ENCODE data around the gene USP1.

Gene USP1, protein sequence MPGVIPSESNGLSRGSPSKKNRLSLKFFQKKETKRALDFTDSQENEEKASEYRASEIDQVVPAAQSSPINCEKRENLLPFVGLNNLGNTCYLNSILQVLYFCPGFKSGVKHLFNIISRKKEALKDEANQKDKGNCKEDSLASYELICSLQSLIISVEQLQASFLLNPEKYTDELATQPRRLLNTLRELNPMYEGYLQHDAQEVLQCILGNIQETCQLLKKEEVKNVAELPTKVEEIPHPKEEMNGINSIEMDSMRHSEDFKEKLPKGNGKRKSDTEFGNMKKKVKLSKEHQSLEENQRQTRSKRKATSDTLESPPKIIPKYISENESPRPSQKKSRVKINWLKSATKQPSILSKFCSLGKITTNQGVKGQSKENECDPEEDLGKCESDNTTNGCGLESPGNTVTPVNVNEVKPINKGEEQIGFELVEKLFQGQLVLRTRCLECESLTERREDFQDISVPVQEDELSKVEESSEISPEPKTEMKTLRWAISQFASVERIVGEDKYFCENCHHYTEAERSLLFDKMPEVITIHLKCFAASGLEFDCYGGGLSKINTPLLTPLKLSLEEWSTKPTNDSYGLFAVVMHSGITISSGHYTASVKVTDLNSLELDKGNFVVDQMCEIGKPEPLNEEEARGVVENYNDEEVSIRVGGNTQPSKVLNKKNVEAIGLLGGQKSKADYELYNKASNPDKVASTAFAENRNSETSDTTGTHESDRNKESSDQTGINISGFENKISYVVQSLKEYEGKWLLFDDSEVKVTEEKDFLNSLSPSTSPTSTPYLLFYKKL

DNA sequence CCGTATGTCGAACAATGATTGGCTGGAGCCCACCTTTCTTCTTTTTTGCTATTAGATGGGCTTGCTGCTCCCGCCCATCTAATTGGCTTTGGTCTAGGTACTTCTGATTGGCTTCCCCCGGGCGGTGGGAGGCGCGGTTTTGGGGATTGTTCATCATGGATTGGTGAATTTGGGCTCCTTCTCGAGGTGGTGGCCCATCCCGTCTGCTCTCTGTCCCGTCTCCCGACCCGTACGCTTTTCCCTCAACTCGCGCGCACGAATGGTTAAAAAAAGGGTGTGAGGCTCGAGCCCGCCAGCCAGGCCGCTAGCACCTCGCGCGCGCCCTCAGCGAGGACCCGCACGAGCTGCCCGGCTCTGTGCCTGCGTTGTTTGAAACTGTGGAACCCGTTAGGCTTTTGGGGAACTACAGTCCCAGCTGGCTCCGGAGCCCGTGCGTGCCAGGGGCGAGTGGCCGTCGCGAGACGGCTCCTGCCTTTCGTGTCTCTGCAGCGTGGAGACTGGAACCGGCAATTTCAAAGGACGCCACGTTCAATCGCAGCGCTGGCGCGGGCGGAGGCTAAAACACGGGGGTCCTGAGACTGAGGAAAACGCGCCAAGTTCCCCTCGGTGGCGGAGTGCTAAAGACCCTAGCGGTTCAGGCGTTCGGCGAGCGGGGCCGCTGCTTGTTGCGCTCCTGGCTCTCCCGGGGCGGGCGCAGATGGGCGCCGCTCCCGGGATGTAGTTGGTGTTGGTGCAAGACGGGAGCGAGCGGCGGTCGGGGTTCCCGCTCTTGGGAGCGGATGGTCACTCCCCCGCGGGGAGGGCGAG, at the start of gene USP1:
USP1 (plus strand) TSS at position 584 of the 807 bp plus-strand sequence. CDS start 2,819 bp downstream, outside the sequence.
- DNase-seq (ENCODE audit: low read depth) = peak; percentile 93

DNA sequence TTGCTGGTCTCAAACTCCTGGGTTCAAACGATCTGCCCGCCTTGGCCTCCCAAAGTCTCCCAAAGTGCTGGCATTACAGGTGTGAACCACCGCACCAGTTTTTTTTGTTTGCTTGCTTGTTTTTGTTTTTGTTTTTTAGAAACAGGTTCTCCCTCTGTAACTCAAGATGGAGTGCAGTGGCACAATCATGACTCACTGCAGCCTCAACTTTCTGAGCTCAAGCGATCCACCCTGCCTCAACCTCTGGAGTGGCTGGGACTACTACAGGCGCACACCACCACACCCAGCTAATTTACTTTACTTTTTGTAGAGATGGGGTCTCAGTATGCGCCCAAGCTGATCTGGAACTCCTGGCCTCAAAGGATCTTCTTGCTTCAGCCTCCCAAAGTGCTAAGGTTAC, 47.3 kb upstream of the USP1 start:
- DNase-seq (ENCODE audit: low read depth) = no peak

DNA sequence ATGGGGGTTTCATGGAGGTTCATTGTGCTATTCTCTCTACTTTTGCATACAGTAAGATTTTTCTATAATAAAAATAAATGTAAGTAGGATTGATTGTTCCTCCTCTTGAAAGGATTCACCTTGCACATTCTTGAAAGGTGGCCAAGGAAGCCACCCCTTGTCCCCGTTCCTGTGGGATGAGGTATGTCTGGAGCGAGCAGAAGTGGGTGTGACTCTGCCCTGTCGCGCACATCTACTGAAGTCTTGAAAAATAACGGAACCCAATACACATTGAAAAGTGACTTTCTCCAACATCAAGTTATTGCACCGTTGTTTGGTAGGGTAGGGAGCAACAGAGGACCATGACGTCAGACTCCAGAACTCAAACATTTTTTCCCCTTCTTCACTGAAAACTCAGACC, 46.8 kb upstream of the USP1 start:
- DNase-seq (ENCODE audit: low read depth) = no peak

DNA sequence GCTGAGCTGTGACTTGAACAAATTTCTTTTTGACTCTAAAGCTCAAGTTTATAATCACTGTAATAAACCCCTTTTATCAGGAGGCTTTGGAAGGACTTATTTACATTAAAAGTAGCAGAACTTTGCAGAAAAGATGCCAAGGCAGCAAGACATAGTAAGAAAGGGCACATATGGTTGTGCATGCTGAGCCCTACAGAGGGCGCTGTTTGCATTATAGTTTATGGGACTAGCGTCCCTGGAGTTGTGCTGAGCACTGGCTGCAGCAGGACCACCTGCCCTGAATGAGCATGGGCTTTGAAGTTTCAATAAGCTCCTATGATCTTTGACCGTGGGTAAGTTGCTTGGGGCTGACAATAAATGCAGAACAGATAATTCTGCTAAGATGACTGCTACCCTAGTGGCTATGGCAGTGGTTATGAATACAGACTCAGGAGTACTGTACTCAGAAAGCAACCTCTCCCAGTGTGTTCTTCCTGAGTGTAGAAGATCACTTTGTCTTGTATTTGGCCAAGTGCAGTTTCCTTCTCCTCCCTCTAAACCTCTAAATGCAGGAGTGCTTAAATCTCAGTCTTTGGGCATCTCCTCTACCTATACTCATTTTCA, 45.4 kb upstream of the USP1 start:
- no peak for DNase-seq (ENCODE audit: low read depth)

DNA sequence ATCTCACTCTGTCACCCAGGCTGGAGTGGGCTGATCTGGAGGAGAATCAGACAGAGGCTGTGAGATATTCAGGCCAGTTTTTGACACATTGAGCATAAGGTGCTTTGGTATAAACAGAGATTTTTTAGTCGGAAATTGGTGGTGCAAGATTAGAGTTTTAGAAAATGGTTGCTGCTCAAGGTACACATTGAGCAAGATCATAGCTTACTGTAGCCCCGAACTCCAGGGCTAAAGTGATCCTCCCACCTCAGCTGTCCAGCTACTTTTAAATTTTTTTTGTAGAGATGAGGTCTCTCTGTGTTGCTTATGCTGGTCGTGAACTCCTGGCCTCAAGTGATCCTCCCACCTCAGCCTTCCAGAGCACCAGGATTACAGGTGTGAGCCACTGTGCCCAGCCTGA, 43.9 kb upstream of the USP1 start:
- no peak for DNase-seq (ENCODE audit: low read depth)

DNA sequence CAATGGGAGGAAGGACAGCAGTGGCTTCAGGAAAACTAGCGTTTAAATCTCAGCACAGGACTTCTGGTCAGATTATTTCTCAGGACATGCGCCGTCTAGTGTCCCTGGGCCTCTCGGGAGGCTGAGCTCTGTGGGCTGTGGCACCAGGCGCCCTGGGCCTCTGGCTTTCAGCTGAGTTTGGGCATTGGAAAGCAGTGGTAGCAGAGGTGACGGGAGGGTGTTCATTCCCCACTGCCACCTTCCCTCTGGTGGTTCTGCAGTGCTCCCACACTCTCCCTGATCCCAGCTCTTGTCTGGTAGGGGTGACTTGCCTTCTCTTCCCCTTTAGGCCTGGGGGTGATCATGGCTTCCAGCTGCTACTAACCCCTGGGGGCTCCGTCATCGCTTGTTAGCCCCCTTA, 42.2 kb upstream of the USP1 start:
- DNase-seq (ENCODE audit: low read depth) = no peak

DNA sequence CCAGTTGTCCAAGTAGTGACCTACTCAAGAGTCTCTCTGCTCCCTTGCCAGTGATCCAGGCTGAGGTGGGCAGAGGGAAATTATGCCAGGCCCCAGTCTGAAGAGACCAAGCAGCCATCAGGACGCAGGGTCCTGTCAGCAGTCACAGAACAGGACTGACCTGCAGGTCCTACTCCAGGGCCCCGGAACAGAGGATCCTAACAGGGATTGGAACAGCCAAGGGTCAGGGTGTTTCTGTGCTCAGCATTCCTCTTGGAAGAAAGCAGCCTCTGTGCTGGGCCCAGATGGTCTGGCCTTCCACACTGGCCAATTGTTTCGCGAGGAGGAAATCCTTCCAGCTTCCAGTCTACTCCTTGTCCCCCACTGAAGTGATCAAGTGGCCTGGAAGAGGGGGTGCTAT, 41.6 kb upstream of the USP1 start:
- DNase-seq (ENCODE audit: low read depth) = no peak

DNA sequence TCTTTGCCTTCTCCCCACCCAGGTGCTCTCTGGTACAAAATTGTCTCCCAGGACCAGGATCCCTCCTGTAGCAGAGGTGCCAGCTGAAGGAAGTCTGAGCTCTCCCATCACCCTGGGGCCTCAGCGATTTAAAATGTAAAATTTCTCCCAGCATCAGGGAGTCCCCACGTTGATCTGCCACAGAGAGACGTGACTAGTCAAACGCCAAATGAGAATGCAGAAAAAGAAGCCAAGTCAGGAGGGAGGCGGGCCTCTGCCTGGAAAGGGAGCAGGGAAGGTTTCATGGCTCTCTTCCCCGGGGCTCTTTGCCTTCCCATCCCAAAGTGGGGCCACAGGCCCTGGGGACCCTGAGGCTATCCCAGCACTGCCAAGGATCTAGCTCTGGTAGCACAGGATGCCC, 40.0 kb upstream of the USP1 start:
- DNase-seq (ENCODE audit: low read depth) = no peak

DNA sequence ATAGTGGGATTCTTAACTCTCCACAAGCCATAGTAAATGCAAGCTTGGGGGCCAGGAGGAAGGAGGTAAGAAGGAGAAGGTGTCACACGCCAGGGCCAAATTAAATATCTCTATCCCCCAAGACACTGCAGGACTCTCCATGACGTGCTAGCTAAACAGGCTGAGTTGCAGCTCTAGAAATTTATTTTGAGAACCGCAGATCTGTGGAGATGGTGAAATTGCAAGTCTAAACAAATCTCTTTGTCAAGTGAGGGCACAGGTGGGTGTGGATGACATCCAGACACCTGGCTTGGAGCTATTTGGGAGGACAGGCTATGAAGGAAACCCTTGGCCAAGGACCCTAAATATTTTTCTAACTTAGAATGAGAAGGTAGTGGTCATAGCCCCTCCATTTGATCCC, 39.5 kb upstream of the USP1 start:
- DNase-seq (ENCODE audit: low read depth) = no peak

DNA sequence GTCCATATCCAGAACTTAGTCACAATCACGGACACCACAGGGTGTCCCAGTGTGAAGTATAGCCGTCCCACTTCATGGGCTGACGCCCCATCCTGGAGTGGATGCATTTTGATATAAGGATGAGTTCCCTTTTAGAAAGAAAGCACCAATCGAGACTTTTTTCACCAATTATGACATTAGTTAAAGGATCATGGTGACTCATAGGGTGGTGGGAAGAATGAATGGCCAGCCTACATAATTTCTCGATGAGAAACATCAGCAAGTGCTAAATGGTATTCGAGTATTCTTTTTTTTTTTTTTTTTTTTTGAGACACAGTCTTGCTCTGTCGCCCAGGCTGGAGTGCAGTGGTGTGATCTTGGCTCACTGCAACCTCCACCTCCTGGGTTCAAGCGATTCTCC, 38.5 kb upstream of the USP1 start:
- no peak for DNase-seq (ENCODE audit: low read depth)

DNA sequence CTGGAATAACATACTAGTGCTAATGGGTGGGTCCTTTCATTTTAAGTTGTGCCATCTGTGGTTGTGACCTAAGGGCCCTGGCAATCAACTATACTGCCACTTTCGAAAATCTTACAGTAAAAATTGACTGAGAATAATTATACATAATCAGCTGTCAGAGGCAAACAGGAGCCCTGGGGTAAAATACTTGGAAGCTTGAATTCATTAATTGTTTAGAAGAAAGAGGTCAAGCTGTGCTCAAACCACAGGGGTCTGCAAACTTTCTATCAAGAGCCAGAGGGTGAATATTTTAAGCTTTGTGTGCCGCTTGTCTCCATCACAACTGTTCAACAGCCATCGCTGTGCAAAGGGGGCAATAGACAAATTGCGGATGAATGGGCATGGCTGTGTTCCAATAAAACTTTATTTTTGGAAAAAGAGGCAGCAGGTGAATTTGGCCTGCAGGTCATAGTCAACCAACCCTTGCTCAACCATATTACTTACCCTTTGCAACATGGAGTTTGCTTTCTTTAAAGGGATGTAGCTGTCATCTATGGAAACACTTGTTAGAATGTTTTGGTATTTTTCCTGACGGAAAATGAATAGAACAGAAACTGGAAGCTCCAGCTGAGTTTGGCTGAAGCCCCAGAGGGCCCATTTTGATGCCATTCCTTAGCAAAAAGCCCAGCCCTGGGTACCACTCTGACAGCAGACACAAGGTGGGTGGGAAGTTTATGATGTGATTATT, 35.7 kb upstream of the USP1 start:
- no peak for DNase-seq (ENCODE audit: low read depth)

DNA sequence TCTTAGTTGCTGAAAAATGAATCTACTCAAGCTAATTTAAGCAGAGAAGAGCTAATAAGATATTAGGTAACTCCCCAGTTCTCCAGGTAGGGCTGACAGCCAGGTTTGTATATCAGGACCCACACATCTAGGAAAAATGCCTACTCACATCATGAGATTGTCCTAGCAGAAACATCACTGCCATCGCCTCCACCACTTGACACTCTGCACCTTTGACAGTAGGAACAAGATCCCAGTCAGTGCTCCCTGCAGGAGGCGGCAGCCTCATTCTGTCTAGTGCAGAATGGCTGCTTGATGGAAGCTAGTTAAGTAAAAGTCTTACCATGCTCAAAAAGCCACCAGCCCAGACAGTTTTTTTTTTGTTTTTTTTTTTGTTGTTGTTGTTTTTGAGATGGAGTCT, 31.6 kb upstream of the USP1 start:
- no peak for DNase-seq (ENCODE audit: low read depth)

DNA sequence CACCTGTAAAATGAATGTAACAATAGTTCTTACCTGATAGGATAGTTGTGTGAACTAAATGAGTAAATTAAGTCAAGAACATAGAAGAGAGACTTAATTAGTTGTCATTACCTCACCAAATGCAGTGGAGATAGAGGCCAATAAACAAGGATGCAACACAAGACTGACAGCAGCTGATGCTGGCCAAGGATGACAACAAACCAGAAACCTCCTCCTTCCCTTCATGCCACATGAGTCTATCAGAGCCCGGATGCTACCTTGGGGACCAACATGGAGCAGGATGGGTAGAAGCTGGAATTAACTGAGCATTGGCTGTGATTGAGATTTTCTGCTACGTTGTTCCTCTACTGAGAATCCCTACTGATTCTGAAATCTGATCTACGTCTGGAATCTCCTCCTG, 30.3 kb upstream of the USP1 start:
- no peak for DNase-seq (ENCODE audit: low read depth)

DNA sequence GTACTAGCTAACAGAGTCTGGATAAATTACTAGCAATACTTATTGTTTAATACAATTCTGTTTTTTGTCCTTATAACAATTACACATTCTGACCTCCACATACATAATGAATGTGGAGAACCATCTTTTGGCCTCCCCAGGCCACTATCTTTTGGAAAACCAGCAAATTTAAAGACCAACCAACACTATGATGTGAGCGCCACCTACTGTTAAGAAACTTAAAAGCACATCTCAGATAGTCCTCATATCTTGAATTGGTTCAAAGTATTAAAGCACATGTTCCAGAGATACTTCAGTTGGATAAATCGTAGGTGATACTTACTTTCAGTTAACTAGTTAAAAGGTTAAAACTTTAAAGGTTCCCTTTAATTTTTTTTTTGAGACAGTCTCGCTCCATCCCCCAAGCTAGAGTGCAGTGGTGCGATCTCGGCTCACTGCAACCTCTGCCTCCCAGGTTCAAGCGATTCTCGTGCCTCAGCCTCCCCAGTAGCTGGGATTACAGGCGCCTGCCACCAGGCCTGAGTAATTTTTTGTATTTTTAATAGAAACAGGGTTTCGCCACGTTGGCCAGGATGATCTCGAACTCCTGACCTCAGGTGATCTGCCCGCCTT, 29.3 kb upstream of the USP1 start:
- DNase-seq (ENCODE audit: low read depth) = no peak

DNA sequence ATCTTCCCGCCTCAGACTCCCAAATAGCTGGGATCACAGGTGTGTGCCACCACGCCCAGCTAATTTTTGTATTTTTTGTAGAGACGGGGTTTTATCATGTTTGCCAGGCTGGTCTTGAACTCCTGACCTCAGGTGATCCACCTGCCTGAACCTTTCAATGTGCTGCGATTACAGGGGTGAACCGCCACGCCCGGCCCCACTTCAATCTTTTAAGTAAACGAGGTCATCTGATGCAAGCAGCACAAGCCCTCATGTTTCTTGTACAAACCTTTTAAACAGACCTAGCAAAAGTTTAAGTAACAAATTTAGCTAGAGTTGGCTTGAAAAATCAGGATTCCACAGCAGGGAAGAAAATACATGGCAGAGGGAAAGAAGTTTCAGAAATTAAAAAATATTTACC, 21.2 kb upstream of the USP1 start:
- DNase-seq (ENCODE audit: low read depth) = no peak

DNA sequence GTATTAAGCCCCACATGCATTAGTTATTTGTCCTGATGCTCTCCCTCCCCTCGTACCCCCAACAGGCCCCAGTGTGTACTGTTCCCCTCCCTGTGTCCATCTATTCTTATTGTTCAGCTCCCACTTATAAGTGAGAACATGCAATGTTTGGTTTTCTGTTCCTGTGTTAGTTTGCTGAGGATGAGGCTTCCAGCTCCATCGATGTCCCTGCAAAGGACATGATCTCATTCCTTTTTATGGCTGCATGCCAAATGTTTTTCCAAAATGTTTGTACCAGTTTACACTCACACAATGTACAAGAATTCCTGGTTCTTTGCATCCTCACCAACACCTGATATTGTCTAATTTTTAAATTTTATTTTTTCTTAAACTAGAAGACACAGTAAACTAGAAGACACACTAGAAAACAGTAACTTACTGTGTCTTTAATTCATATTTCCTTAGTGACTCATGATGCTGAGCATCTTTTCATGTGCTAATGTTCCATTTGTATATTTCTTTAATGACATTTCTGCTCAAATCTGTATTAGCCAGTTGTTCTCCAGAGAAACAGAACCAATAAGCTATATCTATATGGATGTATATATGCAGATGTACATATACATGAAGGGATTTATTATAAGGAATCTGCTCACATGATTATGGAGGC, 19.4 kb upstream of the USP1 start:
- no peak for DNase-seq (ENCODE audit: low read depth)

DNA sequence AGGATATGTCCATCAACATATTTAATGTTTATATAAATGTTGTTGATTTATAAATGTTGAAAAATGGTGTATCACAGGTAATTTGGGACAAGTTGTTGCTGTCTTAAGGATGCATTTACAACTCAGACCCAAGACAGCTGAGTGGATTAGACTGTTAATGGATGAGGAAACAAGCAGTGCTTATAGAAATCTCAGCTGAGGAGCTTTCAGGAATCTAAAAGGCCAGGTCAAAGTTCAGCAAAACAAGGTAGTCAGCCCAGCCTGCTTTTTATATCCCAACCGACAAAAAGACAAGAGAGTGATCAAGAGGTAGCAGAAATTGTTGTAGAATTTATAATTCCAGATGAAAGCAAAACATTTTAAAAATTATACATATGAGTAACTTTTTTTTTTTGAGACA, 16.6 kb upstream of the USP1 start:
- DNase-seq (ENCODE audit: low read depth) = no peak

DNA sequence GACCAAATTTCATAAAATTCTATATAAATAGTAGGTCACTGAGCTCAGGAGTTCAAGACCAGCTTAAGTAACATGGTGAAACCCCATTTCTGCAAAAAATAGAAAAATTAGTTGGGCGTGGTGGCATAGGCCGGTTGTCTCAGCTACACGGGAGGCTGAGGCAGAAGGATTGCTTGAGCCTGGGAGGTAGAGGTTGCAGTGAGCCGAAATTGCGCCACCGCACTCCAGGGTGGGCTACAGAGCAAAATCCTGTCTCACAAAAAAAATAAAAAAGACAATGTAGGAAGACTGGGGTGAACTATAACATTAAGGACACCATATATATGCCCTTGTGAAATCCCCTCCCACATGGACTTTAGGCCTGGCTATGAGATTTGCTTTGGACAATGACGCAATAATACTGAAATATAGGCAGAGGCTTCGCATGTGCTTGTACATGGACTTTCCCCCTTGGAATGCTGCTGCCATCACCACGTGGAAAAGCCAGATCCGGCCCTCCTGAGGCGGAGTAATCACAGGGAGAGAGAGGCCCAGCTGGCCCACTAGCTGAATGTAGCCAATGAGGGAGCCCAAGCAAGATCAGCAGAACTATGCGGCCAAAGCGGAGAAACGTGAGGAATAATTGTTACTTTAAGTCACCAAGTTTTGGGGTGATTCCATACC, 13.1 kb upstream of the USP1 start:
- no peak for DNase-seq (ENCODE audit: low read depth)

DNA sequence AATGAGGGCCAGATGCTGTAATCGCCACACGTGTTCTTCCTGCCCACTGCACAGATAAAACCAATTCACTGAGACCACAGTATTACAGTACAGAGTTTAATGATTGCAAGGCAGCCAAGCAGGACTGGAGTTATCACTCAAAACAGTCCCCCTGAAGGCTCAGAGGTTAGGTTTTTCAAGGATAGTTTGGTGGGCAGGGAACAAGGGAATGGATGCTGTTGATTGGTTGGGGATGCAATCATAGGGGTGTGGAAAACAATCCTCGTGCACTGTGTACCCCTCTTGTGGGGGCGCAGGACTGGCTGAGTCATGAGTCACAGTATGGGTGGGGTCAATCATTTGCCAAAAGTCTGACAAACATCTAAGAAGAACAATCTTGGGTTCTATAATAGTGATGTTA, 12.4 kb upstream of the USP1 start:
- DNase-seq (ENCODE audit: low read depth) = no peak

DNA sequence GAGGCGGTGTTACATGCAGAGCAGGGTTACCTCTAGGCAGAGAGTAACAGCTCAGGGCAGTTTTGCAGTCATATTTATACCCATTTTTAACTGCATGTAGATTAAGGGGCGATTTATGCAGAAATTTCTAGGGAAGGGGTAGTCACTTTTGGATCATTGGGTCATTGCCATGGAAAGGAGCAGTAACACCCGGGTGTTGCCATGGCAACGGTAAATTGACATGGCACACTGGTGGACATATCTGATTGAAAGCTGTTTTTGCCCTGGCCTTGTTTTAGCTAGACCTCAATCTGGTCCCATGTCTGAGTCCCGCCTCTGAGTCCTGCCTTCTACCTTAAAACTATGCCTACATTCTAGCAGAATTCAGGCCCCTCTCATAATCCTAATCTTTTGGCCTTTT, 11.8 kb upstream of the USP1 start:
- DNase-seq (ENCODE audit: low read depth) = no peak

Measured in stimulated activated CD4-positive, alpha-beta T cell treated with anti-CD3 and anti-CD28 coated beads, Interleukin-2, amount 100 ng/mL, for 4 hours (primary cell).